AG04450 (cell line): Measurements from ENCODE around the gene MUC16. TPM values are rescaled to one million over a fixed set of nuclear protein-coding genes. Genes with fewer than 3 reads are reported as not detected.
"Not testable (repeated sequence)": the region's sequence is repeated elsewhere in the genome, so short reads cannot be mapped to it uniquely, and the experiment has no call there.

Experiments
- CTCF ChIA-PET: fragments of 300-600, 350-600 bp; formaldehyde crosslinking; extraction: SDS; loops from one replicate; lab custom pipeline; 2022; ENCODE audit warnings: antibody characterized with exemption, inconsistent platforms; lab: Charles Lee
- POLR2A ChIA-PET: fragments of 350-600 bp; formaldehyde crosslinking; extraction: SDS; loops from one replicate; lab custom pipeline; 2021; ENCODE audit warnings: antibody characterized with exemption, inconsistent platforms; lab: Yijun Ruan, JAX
- DNase-seq: peaks from one replicate; pipeline ENCODE4 v3.0.0-alpha.2; 2011; ENCODE audit warnings: low read depth, low spot score
- H3K27ac ChIP-seq: one replicate; pipeline ENCODE4 v1.5.1; 2012; ENCODE audit warnings: low read depth, low read length, control low read depth
- H3K27me3 ChIP-seq: one replicate; pipeline ENCODE4 v1.6.0; 2012; ENCODE audit warnings: low read length; ENCODE audit not compliant: control insufficient read depth, insufficient read depth
- H3K4me3 ChIP-seq: 2 replicates; pipeline ENCODE4 v1.5.1; 2011; ENCODE audit warnings: mild to moderate bottlenecking, low read depth, low read length, control low read depth
- H3K9me3 ChIP-seq: 2 replicates; pipeline ENCODE4 v1.5.1; 2012; ENCODE audit warnings: low read length; ENCODE audit not compliant: control insufficient read depth, insufficient read depth
- CTCF ChIP-seq: IDR thresholded peaks from 2 replicates; pipeline ENCODE4 v1.5.1; 2011; ENCODE audit warnings: low read depth, low read length, control low read depth, inconsistent platforms
- polyA plus RNA-seq: library from polyadenylated mRNA; depleted of rRNA; stranded (reverse); fragments of >200 nt; gene quantifications from 2 replicates; pipeline ENCODE4 v1.2.3, GENCODE V29; 2011

MUC16 gene
- polyA plus RNA-seq, 1 experiment: not detected

GRCh38 chr19:9054207-9054606, 44.0 kb upstream of the MUC16 start:
- H3K9me3 ChIP-seq: peaks cover 68% of the 10 kb centered on the region
- ChIA-PET POLR2A (no interaction called here), CTCF (interaction anchor here (0.6 kb wide), 1 partner anchor 473 kb away, joined by 7 read pairs; no protein-coding TSS in a partner anchor)
- H3K27me3 ChIP-seq: no peaks in the 10 kb centered on the region
- no peak overlapping the region for H3K27ac ChIP-seq
- no peak for DNase-seq
- no peak for TF ChIP-seq CTCF
- no peak overlapping the region for H3K4me3 ChIP-seq

GRCh38 chr19:9053674-9054073, 43.5 kb upstream of the MUC16 start:
- H3K9me3 ChIP-seq: peaks cover 66% of the 10 kb centered on the region
- POLR2A ChIA-PET, H3K27me3 ChIP-seq, DNase-seq, H3K27ac ChIP-seq, H3K4me3 ChIP-seq: not testable (repeated sequence)
- CTCF ChIA-PET: interaction anchor here (0.6 kb wide), 1 partner anchor 472 kb away, joined by 7 read pairs; no protein-coding TSS in a partner anchor

GRCh38 chr19:9052894-9053293, 42.7 kb upstream of the MUC16 start:
- Histone ChIP-seq H3K4me3 (no peak overlapping the region), H3K27me3 (no peaks in the 10 kb centered on the region), H3K9me3 (peaks cover 62% of the 10 kb centered on the region), H3K27ac (no peak overlapping the region)
- DNase-seq: no peak
- no peak for TF ChIP-seq CTCF
- ChIA-PET CTCF (no interaction called here), POLR2A (no interaction called here)

GRCh38 chr19:9046694-9047093, 36.5 kb upstream of the MUC16 start:
- POLR2A ChIA-PET: no interaction called here
- Histone ChIP-seq H3K9me3 (peaks cover 55% of the 10 kb centered on the region), H3K27me3 (no peaks in the 10 kb centered on the region), H3K4me3 (no peak overlapping the region), H3K27ac (no peak overlapping the region)
- CTCF ChIA-PET: no interaction called here
- TF ChIP-seq CTCF: no peak
- DNase-seq: no peak

- Histone ChIP-seq H3K4me3 (no peak overlapping the region), H3K9me3 (peaks cover 56% of the 10 kb centered on the region), H3K27me3 (no peaks in the 10 kb centered on the region), H3K27ac (no peak overlapping the region)
- CTCF ChIA-PET: no interaction called here
- TF ChIP-seq CTCF: no peak
- POLR2A ChIA-PET: no interaction called here
- DNase-seq: no peak
Measured at GRCh38 chr19:9044449-9044848, 34.2 kb upstream of the MUC16 start.

- no peak for TF ChIP-seq CTCF
- no peak for DNase-seq
- CTCF ChIA-PET: no interaction called here
Measured at GRCh38 chr19:9043524-9043923, 33.3 kb upstream of the MUC16 start.

More at GRCh38 chr19:9043524-9043923, 33.3 kb upstream of the MUC16 start:
- H3K27me3 ChIP-seq: no peaks in the 10 kb centered on the region
- peaks cover 58% of the 10 kb centered on the region for H3K9me3 ChIP-seq
- POLR2A ChIA-PET: no interaction called here
- no peak overlapping the region for H3K27ac ChIP-seq
- H3K4me3 ChIP-seq: no peak overlapping the region
